ENCODE measurements around the gene KCNQ1. TPM values are rescaled to one million over a fixed set of nuclear protein-coding genes. Genes with fewer than 3 reads are reported as not detected.

Gene KCNQ1
- total RNA-seq, 4 donors from 2014 or later, result 5.6 to 46.8 (median 24.6) TPM

DNA sequence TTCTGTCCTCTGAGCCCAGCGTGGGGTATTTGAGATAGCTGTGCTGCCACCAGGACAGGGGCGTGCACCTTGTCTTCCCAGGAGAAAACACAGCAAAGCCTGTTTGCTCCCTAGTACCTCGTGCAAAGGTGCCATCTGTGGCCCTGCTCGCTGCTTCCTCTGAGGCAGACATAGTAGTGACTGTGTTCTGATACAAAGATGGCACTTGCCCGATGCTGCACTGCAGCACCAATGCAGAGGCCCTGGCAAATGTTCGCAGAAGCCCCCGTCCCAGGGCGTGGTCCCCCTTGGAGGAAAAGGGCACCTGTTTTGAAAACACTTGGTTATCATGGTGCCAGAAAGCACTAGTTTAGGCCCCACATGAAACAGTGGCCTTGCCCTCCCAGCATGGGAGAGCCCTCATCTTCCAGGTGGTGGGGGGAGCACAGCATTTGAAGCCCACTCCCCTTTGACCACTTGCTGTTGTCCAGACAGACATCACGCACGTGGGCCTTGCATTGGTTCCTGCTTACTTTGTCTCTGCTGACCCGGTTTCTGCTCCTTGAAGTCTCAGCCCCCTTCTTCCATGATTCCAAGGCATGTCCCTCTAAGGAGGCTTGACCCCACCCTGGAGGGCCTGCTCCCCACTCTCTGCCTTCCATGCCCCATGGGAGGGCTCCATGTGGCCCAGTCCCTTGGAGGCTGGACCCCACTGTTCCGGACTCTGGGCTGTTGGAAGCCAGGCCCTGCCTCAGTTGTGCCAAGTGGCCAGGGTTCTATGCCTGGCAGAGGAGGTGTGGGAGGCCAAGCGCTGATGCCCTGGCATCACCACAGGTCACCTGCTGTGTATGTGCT, 145.5 kb downstream of the KCNQ1 start:
- no peak for DNase-seq
- H3K9me3 ChIP-seq, result no peaks in the 10 kb centered on the region
- WGBS, 2 donors (ENCODE audit: low coverage in 1 of 2), result 89 to 100% methylated on average over 6 to 13 of the region's 13 CpGs
- peaks cover 0 to 3% (median 0%) of the 10 kb centered on the region in 4 donors for H3K4me1 ChIP-seq
- no peaks in the 10 kb centered on the region for H3K36me3 ChIP-seq
- no peak overlapping the region for H3K4me3 ChIP-seq
- H3K27ac ChIP-seq, result no peak overlapping the region
- intact Hi-C loops (cut with DNase I; ENCODE audit: low total_unique reads), result no loop called here
- H3K27me3 ChIP-seq, result no peaks in the 10 kb centered on the region
- no peak for TF ChIP-seq EP300 (IDR thresholded peaks at IDR 0.05; ENCODE audit: low read depth)
- no peak for TF ChIP-seq POLR2AphosphoS5 (IDR thresholded peaks at IDR 0.05)
- TF ChIP-seq, protein P1, sequence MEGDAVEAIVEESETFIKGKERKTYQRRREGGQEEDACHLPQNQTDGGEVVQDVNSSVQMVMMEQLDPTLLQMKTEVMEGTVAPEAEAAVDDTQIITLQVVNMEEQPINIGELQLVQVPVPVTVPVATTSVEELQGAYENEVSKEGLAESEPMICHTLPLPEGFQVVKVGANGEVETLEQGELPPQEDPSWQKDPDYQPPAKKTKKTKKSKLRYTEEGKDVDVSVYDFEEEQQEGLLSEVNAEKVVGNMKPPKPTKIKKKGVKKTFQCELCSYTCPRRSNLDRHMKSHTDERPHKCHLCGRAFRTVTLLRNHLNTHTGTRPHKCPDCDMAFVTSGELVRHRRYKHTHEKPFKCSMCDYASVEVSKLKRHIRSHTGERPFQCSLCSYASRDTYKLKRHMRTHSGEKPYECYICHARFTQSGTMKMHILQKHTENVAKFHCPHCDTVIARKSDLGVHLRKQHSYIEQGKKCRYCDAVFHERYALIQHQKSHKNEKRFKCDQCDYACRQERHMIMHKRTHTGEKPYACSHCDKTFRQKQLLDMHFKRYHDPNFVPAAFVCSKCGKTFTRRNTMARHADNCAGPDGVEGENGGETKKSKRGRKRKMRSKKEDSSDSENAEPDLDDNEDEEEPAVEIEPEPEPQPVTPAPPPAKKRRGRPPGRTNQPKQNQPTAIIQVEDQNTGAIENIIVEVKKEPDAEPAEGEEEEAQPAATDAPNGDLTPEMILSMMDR (IDR thresholded peaks at IDR 0.05), result no peak
- no peak for TF ChIP-seq POLR2A (IDR thresholded peaks at IDR 0.05)
- in situ Hi-C loops (cut with MboI; ENCODE audit: low pct_ligation_motif_present in 1 of 4, low pct_unique_long_range_greater_than_20kb in 1 of 4, low sequenced_read_pairs in 3 of 4), result no loop called here

DNA sequence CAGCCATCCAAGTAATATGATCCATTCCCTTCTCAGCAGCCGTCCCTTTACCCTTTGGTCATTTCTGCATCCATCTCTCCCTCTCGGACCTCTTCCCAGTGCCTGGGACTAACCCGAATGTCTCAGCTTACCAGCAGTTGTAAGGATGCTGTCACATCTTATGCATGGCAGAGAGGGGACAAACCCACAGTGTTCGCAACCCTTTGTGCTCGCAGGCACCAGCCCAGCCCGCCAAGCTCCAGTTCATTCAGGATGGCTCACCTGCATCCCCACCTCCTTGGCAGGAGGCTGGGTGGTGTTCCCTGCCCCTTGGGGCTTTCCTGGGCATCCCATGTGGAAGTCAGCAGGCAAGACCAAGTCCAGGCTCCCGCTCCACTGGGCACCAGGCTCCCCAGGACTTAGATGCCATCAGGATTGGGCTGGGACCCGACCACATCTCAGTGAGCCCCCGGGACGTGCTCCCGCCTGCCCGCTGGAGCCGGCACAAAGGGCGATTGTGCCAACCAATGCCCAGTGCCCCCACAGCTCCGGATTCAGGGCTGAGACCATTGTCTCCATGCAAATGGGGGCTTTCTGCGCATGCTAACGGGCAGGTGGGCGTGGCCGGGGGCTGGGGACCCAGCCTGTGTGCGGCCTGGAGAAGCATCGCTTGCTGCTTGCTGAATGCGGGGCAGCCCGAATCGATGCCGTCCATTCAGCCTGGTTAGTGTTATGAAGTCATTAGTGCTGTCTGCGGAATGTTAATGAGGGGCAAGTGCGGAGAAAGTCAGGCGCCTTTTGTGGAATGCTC, 146.4 kb downstream of the KCNQ1 start:
- TF ChIP-seq POLR2AphosphoS5 (IDR thresholded peaks at IDR 0.05) (no peak), POLR2A (IDR thresholded peaks at IDR 0.05) (no peak), EP300 (IDR thresholded peaks at IDR 0.05; ENCODE audit: low read depth) (no peak)
- TF ChIP-seq, protein P1 (IDR thresholded peaks at IDR 0.05), result no peak
- H3K27ac ChIP-seq, result no peak overlapping the region
- 92 to 100% methylated on average over 2 to 20 of the region's 28 CpGs for WGBS, 2 donors (ENCODE audit: low coverage in 1 of 2)
- no peaks in the 10 kb centered on the region for H3K27me3 ChIP-seq
- H3K4me1 ChIP-seq, result peaks cover 0 to 3% (median 0%) of the 10 kb centered on the region in 4 donors
- intact Hi-C loops (cut with DNase I; ENCODE audit: low total_unique reads) (no loop called here), in situ Hi-C loops (cut with MboI; ENCODE audit: low pct_ligation_motif_present in 1 of 4, low pct_unique_long_range_greater_than_20kb in 1 of 4, low sequenced_read_pairs in 3 of 4) (no loop called here)
- H3K9me3 ChIP-seq, result no peaks in the 10 kb centered on the region
- H3K4me3 ChIP-seq, result no peak overlapping the region
- no peak for DNase-seq
- H3K36me3 ChIP-seq, result no peaks in the 10 kb centered on the region

DNA sequence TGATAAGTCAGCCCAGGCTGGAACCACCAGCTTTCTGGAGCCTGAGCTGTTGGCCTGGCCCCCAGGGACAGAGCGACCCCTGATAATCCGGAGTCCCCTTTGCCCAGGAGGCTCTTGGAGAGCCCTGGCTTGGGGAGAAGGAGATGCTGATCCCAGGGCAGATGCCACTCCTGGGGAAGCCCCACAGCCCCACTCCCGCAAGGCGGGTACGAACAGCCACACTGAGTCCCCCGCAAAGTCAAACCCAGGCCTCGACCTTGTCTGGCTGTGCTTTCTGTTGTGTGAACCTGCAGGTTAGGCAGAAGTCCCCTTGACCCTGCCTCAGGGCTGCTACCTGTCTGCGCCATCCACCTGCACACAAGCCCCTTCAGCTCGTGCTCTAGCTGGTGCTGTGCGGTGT, 147.0 kb downstream of the KCNQ1 start:
- Histone ChIP-seq H3K4me3 (no peak overlapping the region), H3K9me3 (no peaks in the 10 kb centered on the region), H3K36me3 (no peaks in the 10 kb centered on the region), H3K27me3 (no peaks in the 10 kb centered on the region), H3K4me1 (peaks cover 0 to 3% (median 0%) of the 10 kb centered on the region in 4 donors), H3K27ac (no peak overlapping the region)
- TF ChIP-seq POLR2A (IDR thresholded peaks at IDR 0.05) (no peak), EP300 (IDR thresholded peaks at IDR 0.05; ENCODE audit: low read depth) (no peak), POLR2AphosphoS5 (IDR thresholded peaks at IDR 0.05) (no peak)
- TF ChIP-seq, protein P1 (IDR thresholded peaks at IDR 0.05), result no peak
- in situ Hi-C loops (cut with MboI; ENCODE audit: low pct_ligation_motif_present in 1 of 4, low pct_unique_long_range_greater_than_20kb in 1 of 4, low sequenced_read_pairs in 3 of 4) (no loop called here), intact Hi-C loops (cut with DNase I; ENCODE audit: low total_unique reads) (no loop called here)
- WGBS, 2 donors (ENCODE audit: low coverage in 1 of 2), result 92% methylated on average over 9 of the region's 10 CpGs; no CpG with 5 or more reads in 1 of the 2 donors
- DNase-seq, result no peak
